IPS DF 19.7 (cell line): ENCODE results near the gene RCL1.

Source experiments
- DNase-seq: peaks from one replicate; pipeline ENCODE4 v3.0.0-alpha.2; 2013; ENCODE audit warnings: low read depth, low spot score

Gene RCL1

DNA sequence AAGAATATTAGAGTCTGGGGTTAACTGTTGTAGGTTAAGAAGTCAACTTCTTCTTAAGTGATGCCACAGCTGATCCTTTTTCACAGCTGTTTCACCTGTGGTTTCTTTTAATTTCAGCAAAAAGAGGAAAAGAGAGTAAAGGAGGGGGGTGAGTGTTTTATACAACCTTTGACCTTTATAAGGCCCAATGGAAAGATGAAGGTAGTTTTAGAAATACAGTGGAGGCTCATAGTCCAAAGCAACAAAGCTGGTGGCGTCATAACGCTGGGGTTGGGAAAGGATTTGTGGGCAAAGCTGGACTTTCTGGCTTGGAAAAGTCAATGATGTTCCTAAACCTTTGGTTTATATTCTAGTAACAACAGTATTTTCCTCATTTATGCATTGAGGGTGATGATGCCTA, 49.5 kb downstream of the RCL1 start:
- DNase-seq = no peak

DNA sequence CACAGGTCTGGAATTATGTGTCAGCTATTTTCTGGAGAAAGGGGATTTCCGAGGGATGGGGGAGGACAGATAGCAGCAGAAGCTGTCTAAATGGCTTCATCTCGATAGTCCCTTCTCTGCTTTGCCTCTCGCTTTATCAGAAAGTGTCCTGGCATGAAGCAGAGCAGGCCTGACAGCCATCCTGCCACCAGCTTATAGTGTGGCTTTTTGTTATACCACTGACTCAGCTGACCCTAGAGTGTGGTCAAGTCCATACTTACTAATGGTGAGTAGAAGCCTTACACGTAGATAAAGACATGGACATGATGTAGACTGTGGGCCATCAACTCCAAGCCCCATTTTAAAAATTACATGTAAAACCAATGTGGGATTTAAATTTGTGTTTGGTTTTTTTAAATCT, 50.0 kb downstream of the RCL1 start:
- DNase-seq = no peak

DNA sequence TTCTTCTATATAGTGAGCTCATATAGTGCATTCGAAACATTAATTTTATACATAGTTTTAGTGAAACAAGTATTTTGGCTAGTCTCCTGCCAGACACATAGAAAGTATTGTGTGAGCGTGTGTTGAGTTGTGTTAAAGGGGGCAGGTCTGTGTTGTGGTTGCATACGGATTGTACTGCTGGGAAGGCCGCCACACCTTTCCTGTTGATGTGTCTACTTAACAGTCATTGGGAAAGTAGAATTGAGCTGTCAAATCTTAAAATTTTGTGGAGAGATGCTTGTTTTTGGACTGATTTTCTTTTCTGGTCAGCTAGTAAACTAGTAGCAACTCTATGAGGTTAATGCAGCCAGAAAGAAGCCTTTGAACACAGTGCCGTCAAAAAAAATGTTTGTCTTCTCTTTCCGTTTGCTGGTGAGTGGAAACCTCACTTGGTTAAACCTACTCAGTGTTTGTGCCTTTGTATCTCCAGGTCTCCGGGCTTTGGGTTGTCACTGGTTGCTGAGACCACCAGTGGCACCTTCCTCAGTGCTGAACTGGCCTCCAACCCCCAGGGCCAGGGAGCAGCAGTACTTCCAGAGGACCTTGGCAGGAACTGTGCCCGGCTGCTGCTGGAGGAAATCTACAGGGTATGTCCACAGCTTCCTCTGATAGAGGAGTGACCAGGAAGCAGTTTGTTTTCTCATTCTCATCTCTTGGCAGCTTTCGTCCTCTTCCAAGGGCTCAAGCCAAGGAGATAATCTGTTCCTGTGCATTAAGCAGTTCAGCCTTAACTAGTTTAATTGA, 51.5 kb downstream of the RCL1 start:
- no peak for DNase-seq

DNA sequence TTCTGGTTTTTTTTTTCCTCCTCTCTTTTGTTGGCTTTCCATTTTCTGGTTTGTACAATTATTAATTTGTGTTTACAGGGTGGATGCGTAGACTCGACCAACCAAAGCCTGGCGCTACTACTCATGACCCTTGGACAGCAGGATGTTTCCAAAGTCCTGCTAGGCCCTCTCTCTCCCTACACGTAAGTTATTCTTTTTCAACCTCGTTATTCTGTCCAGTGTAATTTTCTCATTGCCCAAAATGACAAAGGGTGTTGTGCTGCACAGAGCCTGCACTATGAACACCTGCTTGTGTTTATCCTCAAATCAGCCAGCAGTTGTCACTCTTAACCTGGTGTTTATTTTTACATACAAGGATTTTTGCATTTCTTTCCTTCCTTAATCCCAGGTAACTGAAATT, 56.6 kb downstream of the RCL1 start:
- no peak for DNase-seq

DNA sequence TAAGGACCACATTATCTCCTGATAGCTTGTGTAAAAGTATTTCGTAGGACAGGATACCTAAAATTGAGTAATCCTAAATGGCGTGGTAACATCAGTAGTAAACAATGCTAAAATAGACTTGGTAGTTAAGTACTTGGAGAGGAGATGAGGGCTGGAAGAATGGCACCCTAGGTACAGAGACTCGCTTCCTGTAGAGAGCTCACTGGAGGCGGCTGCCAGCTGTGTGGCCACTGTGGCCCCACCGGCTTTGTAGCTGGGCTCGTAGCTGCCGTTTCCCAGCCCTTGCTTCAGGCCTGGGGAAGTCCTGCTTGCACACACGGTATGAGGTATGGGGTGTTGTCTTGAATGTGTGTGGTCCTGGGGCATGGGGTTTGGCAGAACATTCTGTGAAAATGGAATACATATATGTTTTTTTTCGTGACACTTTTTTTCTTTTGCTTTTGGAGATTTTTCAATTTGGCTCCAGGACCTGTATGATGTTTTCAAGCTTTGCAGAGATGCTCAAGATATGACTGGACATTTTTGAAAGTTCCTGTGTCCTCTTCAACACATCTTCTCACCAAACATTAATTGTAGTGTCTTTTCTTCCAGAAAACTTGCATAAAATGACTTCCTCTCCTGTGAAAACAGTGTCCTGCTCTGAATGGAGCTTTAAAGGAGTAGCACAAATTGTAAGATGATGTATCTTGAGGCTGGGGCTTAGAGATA, 58.0 kb downstream of the RCL1 start:
- DNase-seq = no peak

DNA sequence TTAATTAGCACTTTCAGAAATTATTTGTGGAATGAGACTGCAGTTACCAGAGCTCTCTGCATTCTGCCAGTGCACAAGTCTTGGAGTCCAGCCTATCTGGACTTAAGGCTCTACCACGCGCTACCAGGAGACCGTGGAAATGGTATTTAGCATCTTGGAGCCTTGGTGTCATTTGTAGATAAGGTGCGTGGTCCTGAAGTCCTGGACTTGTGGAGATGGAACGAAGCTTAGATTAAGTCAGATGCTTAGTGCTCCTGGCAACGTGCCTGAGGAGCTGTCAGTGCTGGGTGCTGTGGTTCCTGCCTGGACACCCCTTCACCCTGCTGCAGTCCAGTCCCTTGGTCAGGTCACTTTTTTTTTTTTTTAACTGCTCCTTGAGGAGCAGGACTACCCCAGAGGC, 59.7 kb downstream of the RCL1 start:
- no peak for DNase-seq

DNA sequence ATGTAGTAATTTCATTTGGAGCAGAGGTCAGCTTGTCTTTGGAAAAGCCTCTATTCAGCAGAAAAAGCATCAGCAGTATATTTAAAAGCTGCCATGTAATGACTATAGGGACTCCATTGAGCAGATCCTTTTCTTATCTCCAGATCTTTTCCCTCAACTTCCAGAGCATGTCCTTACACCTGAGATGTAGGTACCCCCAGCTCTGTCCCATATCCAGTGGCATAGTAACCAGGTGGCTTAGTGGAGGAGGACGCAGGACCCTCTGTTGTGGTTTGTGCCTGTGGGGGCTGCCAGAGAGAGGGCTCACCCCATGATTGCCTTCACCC, 61.5 kb downstream of the RCL1 start:
- no peak for DNase-seq

DNA sequence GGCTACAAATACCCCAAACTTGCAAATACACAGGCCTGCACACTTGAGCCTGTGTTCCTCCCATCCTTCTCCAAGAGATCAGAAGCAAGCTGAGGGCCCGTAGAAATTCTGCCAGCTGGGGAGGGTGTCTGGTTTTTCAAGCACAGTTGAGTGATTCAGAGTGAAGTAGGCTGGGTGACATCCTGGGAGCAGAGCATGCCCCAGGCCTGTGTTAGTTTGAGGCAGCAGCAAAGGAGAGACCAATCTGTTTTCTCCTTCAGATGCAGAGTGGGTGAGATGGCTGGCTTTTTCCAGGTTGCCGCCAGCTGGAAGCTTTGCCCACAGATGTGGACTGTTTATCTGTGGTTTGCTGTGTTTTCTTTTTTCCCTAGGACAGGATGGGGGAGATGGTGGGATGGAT, 63.1 kb downstream of the RCL1 start:
- DNase-seq = no peak

DNA sequence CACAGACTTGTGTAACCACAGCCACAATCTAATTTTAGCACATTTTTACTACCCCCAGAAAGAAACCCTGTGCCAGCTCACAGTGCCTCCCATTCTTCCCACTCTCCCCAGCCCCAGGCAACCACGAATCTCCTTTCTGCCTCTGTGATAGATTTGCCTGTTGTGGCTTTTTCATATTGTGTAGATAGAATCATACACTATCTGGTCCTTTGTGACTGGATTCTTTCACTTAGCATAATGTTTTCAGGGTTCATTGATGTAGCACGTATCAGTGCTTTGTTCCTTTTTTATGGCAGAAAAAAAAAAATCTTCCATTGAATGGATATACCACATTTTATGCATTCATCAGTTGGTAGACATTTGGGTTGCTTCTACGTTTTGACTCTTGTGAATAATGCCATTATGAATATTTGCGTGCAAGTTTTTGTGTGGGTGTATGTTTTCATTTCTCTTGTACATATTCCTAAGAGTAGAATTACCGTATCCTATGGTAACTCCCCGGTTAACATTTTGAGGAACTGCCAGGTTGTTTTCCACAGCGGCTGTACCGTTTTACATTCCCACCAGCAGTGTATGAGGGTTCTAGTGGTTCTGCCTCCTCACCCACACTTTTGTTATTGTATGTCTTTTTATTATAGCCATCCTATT, 64.5 kb downstream of the RCL1 start:
- no peak for DNase-seq

DNA sequence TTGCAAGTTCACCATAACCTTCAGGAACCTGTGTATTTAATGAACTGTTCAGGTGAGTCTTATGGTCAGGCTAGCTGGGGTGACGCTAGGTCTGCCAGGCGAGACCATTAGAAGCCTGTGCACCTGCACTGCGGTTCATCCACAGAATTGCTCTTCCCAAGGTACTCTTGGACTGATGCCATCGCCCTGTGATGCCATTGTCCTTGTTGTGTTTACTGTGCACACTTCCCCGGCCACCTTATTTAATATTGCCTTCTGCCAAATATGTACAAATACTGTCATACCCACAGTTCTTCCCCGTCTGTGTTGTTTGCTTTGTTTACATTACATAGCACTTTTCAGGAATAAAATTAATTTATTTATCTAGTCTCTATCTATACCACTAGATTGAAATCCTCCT, 66.3 kb downstream of the RCL1 start:
- DNase-seq = no peak

DNA sequence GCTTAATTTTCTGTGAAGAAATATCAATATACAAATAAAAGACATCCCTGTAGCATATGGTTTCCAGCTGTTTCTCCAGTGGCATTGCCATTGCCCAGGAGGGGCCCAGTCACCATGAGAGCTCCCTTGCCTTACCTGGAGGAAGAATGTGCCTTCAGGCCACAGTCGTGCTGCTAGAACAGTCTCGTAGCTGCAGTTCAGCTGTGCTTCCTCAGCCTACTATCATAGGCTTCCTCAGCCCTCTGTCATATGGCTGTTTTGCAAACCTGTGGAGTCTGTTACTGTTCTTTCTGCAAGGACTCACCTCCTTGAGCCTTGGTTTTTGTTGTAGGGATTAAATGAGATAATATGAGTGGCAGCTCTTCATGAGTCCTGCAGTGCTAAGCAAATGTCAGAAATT, 67.6 kb downstream of the RCL1 start:
- no peak for DNase-seq

DNA sequence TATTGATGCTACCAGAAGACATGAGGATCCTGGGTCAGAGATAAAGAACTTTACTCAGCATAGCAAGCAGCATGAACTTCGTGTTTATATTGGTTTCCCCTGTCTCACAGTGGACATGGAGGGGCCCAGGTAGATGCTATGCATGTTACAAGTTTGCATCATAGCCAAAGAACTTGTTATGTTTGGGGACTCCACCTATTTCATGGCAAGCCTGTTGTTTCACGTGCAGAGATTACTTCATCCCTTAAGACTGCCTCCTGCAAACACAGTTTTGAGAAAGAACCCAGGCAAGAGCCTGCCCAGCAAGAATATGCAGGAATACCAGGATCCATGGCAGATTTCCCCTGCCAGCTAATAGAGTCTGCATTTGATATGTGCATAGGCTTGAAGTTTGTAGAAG, 68.4 kb downstream of the RCL1 start:
- DNase-seq = no peak

DNA sequence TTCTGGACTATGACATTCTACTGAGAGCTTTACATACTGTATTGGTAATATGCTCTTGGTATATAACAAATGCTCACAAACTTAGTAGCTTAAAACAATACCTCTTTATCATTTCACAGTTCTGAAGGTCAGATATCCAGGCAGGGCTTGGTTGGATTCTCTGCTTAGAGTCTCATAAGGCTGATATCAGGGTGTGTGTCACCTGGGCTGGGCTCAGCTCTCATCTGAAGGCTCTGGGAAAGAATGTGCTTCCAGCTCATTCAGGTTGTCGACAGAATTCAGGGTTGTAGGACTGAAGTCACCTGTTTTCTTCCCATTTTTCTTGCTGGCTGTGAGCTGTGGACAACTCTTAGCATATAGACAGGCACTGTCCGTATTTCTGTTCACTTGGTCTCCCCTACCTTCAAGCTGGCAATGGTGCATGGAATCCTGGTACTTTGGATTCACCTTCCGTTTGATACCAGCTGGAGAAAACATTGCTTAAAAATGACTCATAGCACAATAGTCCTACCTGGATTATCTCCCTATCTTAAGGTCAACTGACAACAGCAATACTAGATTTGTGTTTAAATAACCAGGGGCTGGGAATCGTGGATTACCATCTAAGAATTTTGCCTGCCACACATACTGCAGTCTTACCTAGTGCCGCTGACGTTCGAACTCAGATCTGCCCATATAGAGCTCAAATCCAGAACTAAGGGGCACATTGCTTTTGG, 69.2 kb downstream of the RCL1 start:
- DNase-seq = no peak

DNA sequence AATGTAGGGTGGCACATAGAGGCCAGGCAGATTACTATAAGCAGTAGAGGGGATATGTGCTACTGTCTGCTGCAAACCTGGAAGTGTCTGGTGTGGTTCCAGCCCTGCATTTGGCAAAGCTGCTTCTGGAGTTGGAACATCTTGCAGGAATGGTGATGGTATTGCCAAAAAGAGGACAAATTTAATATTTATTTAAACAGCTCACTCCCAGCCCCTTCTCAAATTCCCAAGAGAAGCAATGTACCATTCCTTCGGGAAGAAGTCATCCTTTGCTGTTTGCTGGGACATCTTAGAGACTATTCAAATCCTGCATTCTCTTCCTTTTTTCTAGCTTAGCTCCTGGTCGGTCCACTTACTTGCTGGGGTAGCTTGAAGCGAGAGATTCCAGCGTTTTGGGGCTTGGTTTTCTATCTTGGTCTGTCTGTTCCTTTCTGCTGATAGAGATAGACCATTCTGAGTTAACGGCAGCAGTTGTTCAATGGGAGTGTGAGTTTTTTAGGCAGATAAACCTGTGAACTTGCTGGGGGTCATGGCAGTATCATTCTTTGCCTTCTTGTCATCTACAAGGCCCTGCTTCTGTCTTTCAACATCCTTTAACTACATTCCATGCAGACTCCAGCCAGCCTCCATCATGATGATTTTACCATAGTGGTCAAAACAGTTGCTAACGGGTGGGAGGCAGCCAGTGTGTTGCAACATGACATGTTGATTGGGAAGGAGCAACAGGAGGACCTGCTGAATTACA, 69.9 kb downstream of the RCL1 start:
- no peak for DNase-seq

DNA sequence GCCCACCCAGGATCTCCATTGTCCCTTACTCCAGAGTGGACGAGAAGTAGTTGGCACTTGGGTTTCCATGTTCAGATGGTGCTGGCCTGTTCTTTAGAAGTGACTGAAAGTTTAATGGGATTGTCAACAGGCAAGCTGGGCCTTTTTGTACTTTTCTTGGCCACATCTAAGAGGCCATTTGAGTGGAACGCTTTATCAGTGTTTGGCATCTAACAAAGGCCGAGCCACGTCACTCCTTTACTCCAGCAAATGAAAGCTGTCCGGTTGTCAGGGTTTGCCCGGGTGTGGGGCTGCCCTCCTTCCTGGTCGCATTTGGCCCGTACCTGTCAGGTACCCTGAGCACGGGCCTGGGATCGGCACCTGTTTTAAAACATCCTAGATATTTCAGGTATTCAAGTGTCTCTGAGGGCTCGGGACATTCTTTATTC, 71.5 kb downstream of the RCL1 start:
- no peak for DNase-seq

DNA sequence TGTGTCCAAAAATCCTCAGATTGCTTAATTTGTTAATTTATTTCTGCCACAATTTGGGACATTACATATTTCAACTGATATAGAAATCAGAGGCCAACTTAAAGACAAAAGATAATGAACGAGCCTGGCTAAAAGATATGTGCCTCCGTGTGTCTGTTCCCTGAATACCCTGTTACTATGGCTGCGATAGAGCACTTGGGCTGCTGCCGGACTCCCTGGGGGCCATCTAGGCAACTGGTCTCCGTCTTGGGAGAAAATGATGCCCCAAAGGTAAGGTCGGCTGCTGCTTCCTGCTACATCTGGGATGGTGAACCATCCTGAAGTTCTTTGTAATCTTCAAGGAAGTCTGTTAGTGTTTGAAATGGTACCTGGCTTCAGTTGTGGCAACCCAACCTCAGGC, 72.0 kb downstream of the RCL1 start:
- no peak for DNase-seq

DNA sequence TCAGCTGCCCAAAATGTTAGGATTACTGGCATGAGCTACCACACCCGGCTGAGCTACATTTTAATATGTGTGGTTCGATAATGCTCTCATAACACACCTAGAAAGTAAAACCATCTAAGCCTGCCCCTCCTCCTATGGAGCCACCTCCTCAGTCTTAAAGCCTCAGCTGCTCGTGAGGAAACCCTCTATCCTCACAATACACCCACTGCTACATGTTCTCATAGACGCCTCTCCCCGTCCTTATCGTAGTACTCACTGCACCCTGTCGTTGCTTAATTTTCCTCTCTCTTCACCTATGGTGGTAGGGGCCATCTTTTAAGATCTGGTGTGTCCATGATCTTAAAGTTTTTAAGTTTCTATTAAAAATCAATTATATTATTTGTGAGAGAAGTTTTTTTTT, 72.9 kb downstream of the RCL1 start:
- no peak for DNase-seq

DNA sequence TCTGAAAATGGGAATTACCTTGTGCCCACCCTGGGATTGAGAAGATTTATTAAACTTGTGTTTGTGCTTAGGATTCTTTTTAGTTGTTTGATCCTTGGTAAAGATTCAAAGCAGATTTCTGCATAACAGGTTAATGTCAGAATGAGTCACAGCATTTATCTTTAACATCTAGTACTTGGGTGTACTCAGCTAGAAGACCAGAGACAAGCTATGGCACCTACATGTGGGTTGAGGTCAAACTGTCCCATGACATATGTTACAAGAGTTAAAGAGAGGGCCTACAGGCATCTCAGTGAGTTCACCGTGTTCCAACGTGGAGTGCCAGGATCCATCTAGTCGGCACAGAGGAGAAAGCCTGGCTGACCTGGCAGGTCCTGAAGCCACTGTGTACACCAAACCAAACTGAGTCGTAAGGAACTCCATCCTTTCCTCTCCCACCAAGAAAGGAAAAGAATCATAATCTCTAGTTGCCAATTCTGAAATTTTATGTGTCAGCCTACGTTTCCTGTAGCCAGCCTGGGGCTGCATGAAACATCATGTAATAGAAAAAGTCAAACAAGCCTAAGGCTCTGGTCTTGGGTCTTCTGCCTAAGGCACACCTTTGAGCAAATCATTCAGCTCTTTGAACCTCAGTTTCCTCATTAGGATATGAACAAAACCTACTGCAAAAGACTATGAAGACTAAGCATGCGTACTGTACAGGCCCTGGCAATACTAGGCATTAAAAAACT, 73.7 kb downstream of the RCL1 start:
- no peak for DNase-seq

DNA sequence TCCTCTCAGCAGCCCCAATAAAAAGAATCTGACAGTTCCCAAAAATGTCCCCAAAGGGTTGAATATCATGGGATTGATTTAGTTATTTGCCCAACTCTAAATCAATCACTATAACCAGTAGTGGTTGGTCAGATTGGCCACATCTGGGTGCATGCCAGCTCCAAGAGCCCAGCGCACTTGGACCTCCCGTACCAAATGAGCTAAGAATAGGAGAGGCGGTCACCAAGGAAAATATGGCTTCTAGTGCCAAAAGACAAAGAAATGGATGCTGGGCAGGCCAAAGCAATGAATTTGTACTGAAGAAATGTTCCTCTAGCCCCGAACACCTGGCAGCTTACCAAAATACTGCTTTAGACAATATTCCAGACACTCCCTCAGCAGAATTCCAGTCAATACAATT, 80.3 kb downstream of the RCL1 start:
- no peak for DNase-seq

DNA sequence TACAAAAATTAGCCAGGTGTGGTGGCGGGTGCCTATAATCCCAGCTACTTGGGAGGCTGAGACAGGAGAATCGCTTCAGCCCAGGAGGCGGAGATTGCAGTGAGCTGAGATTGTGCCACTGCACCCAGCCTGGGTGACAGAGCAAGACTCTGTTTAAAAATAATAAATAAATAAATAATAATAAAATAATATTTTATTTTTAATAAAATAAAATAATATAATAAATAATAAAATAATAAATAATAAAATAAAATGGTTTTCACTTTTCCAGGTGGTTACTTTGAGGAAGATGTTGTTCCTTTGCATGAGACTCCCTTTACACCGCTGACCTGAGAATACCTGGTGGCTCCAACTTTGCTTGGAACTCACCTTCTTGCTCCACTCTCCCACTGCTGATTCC, 82.8 kb downstream of the RCL1 start:
- no peak for DNase-seq

DNA sequence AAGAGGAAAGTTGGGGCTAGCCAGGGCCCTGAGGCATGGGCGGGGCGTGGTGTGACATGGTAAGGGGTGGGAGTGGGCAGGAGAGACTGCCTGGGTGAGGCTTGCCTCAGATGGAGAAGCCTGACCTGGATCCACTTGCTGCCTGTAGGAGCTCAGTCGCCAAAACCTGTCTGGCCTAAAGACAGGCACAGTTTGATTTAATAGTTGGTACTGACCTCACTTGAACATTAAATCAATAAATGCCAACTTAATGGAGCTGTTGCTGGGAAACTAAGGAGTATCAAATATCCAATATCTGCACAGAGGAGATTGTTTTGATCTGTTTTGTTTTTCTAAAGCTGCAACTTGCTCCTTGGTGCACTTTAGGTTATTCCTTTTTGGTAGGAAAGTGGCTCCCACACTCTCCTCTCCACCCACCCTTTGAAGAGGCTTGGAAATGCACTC, 86.4 kb downstream of the RCL1 start:
- DNase-seq = no peak
